AG04449 (cell line): Measurements from ENCODE around the gene GALR3.

Source experiments
- CTCF ChIA-PET: fragments of 350-600 bp; formaldehyde crosslinking; extraction: SDS; loops from one replicate; lab custom pipeline; 2021; ENCODE audit warnings: antibody characterized with exemption; lab: Yijun Ruan, JAX
- POLR2A ChIA-PET: fragments of 400-600, 350-600 bp; formaldehyde crosslinking; extraction: SDS; loops from one replicate; lab custom pipeline; 2020; ENCODE audit warnings: antibody characterized with exemption, inconsistent platforms; lab: Yijun Ruan, JAX
- DNase-seq: peaks from one replicate; pipeline ENCODE4 v3.0.0-alpha.2; 2010; ENCODE audit warnings: low read depth, low spot score
- H3K4me3 ChIP-seq: 2 replicates; pipeline ENCODE4 v1.5.1; 2011; ENCODE audit warnings: low read depth, mild to moderate bottlenecking, control low read depth, low read length
- TF ChIP-seq, protein P1 (sequence below): IDR thresholded peaks from one replicate; pipeline ENCODE4 v1.5.1; 2011; ENCODE audit warnings: mild to moderate bottlenecking, moderate library complexity, low read length, control low read depth, inconsistent platforms; ENCODE audit not compliant: insufficient read depth; ENCODE audit errors: missing control alignments

GALR3 gene

DNA sequence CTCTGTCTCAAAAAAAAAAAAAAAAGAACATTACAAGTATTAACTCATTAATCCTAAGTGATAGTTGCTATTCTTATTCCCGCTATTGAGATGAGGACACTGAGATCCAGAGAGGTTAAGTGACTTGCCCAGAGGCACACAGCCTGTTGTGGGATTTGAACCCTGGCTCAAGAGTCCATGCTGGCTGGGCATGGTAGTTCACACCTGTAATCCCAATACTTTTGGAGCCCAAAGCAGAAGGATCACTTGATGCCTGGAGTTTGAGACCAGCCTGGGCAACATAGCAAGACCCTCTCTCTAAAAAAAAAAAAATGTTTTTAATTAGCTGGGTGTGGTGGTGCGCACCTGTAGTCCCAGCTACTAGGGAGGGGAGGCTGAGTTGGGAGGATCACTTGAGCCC, 11.3 kb upstream of the GALR3 start:
- TF ChIP-seq, protein P1, sequence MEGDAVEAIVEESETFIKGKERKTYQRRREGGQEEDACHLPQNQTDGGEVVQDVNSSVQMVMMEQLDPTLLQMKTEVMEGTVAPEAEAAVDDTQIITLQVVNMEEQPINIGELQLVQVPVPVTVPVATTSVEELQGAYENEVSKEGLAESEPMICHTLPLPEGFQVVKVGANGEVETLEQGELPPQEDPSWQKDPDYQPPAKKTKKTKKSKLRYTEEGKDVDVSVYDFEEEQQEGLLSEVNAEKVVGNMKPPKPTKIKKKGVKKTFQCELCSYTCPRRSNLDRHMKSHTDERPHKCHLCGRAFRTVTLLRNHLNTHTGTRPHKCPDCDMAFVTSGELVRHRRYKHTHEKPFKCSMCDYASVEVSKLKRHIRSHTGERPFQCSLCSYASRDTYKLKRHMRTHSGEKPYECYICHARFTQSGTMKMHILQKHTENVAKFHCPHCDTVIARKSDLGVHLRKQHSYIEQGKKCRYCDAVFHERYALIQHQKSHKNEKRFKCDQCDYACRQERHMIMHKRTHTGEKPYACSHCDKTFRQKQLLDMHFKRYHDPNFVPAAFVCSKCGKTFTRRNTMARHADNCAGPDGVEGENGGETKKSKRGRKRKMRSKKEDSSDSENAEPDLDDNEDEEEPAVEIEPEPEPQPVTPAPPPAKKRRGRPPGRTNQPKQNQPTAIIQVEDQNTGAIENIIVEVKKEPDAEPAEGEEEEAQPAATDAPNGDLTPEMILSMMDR: no peak
- no peak overlapping the region for H3K4me3 ChIP-seq
- POLR2A ChIA-PET: no interaction called here
- no peak for DNase-seq
- CTCF ChIA-PET: interaction anchor here (0.7 to 9.2 kb wide), 2 partner anchors 52 to 154 kb away, joined by 3 to 223 read pairs; no protein-coding TSS in a partner anchor

DNA sequence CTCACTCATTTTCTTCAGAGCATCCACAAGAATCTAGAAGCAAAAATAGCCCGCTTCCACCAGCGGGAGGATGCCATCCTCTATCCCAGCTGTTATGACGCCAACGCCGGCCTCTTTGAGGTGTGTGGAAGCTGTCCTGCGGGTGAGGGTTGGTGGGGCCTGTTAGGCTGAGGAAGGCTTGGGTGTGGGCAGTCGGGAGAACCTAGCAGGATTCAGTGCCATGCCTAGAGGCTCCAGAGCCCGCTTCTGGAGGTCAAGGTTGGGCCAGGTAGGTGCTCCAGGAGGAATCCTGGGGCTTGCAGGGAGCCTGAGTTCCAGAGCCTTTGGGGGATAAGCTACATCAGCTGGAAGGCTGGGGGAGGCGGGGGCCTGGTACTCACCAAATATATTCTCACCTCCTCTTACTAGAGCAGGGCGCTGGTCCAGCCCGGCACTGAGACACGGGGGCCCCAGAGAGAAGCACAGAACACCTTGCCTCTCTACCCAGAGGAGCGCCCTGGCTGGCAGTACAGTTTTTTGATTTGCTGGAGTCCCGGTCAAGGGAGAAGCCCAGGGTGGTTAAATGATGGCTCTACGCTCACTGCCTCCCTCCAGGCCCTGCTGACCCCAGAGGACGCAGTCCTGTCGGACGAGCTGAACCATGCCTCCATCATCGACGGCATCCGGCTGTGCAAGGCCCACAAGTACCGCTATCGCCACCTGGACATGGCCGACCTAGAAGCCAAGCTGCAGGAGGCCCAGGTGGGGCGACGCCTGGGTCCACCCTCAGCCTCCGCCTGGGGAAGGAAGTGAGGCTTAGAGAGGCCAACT, 10.1 kb upstream of the GALR3 start:
- H3K4me3 ChIP-seq: no peak overlapping the region
- no peak for DNase-seq
- ChIA-PET POLR2A (no interaction called here), CTCF (interaction anchor here (1.0 to 9.2 kb wide), 2 partner anchors 51 to 542 kb away, joined by 3 to 223 read pairs; no protein-coding TSS in a partner anchor)
- TF ChIP-seq, protein P1: no peak

DNA sequence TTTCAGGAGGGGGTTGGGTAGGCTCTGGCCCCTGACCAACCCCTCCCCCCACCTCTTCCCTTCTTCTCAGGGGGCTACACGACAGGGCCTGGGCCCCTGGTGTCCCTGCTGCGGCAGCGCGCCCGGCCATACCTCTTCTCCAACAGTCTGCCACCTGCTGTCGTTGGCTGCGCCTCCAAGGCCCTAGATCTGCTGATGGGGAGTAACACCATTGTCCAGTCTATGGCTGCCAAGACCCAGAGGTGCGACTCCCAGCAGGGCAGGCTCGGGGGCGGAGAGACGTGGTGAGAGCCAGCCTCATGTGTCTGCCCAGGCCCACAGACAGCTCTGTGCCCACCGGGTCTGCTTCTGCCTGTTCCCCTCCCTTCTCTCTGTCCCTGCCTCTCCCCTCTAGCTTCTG, 7.6 kb upstream of the GALR3 start:
- TF ChIP-seq, protein P1: no peak
- H3K4me3 ChIP-seq: no peak overlapping the region
- ChIA-PET CTCF (interaction anchor here (0.9 to 9.2 kb wide), 8 partner anchors 8 to 172 kb away, joined by 3 to 223 read pairs (median 10); partner anchors contain the start of genes EIF3L and GCAT), POLR2A (no interaction called here)
- no peak for DNase-seq

DNA sequence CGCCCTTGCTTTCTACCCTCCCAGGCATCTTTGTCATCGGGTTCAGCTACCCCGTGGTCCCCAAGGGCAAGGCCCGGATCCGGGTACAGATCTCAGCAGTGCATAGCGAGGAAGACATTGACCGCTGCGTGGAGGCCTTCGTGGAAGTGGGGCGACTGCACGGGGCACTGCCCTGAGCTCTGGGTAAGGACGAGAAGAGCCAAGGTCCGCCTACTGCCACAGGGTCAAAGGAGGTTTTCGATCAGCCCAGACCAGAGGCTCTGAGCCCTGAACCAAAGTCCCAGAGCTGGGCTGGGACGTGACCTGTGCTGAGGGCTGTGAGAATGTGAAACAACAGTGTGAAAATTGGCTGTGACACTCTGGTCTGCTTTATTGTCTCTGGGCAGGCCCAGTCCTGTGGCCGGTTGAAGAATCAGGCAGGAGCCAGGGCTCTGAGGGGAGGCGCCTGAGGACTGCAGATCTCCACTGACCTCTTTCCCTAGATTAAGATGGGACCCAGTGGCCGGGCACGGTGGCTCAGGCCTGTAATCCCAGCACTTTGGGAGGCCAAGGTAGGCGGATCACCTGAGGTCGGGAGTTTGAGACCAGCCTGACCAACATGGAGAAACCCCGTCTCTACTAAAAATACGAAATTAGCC, 6.5 kb upstream of the GALR3 start:
- TF ChIP-seq, protein P1: no peak
- CTCF ChIA-PET: interaction anchor here (0.7 to 9.2 kb wide), 29 partner anchors 8 to 177 kb away, joined by 3 to 223 read pairs (median 7); partner anchors contain the start of genes ANKRD54, EIF3L, GCAT and MICALL1
- no peak for DNase-seq
- H3K4me3 ChIP-seq: no peak overlapping the region
- POLR2A ChIA-PET: no interaction called here

DNA sequence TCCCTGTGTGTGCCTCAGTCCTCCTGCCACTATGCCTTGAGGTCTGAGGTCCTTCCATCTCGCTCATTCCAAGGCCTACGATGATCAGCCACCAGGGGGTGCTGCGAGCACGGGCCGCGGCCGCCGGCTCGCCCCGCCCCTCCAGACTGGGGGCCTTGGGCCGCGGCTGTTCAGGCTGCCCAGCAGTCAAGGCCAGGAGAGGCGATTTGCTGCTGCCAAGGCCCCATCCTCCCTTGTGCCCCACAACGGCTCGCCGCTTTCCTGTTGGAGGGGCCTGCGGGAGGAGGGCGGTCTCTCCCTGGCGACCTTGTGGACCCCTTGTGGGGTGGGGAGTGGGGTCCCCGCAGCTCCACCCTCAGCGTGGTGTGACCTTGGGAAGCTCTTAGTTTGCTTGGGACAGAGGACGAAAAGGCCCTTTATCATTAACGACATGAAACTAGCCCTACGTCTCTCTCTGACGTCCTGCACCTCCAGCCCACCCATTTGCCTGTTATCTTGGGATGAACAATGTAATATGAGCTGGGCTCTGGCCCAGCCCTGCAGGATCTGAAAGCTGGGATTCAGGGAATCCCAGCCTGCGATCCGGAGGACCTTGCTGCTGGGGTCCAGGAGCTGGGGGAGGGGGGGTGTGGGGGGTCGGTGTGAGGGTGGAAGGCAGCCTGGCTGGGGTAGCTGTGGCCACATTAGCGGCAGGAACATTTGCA, 5.3 kb upstream of the GALR3 start:
- TF ChIP-seq, protein P1: peak; percentile 90
- no peak for DNase-seq
- POLR2A ChIA-PET: interaction anchor here (1.3 to 1.8 kb wide), 4 partner anchors 10 to 26 kb away, joined by 5 to 8 read pairs (median 6); partner anchors contain the start of genes ANKRD54 and GCAT
- CTCF ChIA-PET: interaction anchor here (0.6 to 9.2 kb wide), 45 partner anchors 9 to 196 kb away, joined by 3 to 223 read pairs (median 4); partner anchors contain the start of genes ANKRD54, EIF3L, GCAT and MICALL1
- peak overlapping the region; percentile 10; the same call in 1 of the 2 replicates for H3K4me3 ChIP-seq
